Heart left ventricle (tissue), 16 donors: ENCODE results near the gene DDX10. TPM values are rescaled to one million over a fixed set of nuclear protein-coding genes. Genes with fewer than 3 reads are reported as not detected.

Experiments
- ATAC-seq, 4 donors: fragments of 200-7000 bp; cut with Tn5 transposase; one replicate each; pipeline ENCODE4 v1.9.1; 2020 to 2022; ENCODE audit warnings: moderate library complexity in 4 of 4, mild to moderate bottlenecking in 3 of 4, moderate number of reproducible peaks in 1 of 4
- DNase-seq, 5 donors: peaks; one replicate each; pipeline ENCODE4 v3.0.0-alpha.2; 2020
- H3K27ac ChIP-seq, 12 donors: fragments of 200-600 bp; sonication (generic) in 4 of 12; one replicate each; pipeline versions ENCODE4 v1.5.0 to v1.8.0; 2016 to 2022; ENCODE audit warnings: mild to moderate bottlenecking in 2 of 12
- H3K27me3 ChIP-seq, 9 donors: fragments of 200-600 bp; sonication (generic) in 2 of 9; one replicate each; pipeline versions ENCODE4 v1.5.1 to v1.8.0; 2016 to 2022; ENCODE audit warnings: mild to moderate bottlenecking in 3 of 9
- H3K36me3 ChIP-seq, 9 donors: fragments of 200-600 bp; sonication (generic) in 2 of 9; one replicate each; pipeline versions ENCODE4 v1.5.0 to v1.8.0; 2018 to 2022; ENCODE audit warnings: mild to moderate bottlenecking in 2 of 9
- H3K4me1 ChIP-seq, 12 donors: fragments of 200-600 bp; sonication (generic) in 4 of 12; one replicate each; pipeline versions ENCODE4 v1.5.0 to v1.8.0; 2016 to 2022; ENCODE audit warnings: mild to moderate bottlenecking in 3 of 12
- H3K4me3 ChIP-seq, 12 donors: fragments of 200-600 bp; sonication (generic) in 4 of 12; one replicate each; pipeline versions ENCODE4 v1.5.0 to v1.8.0; 2017 to 2022; ENCODE audit warnings: mild to moderate bottlenecking in 9 of 12, moderate library complexity in 4 of 12
- H3K9me3 ChIP-seq, 12 donors: fragments of 200-600 bp; sonication (generic) in 4 of 12; one replicate each; pipeline versions ENCODE4 v1.5.0 to v1.8.0; 2016 to 2022; ENCODE audit warnings: mild to moderate bottlenecking in 1 of 12
- CTCF ChIP-seq, 12 donors: fragments of 200-600 bp; sonication (generic) in 4 of 12; IDR thresholded peaks; one replicate each; pipeline versions ENCODE4 v1.5.0 to v1.8.0; 2018 to 2022; ENCODE audit warnings: antibody characterized with exemption in 12 of 12, mild to moderate bottlenecking in 5 of 12
- POLR2A ChIP-seq, 2 donors: fragments of 450-650 bp; IDR thresholded peaks; one replicate each; pipeline ENCODE4 v1.6.1; 2017; ENCODE audit warnings: antibody characterized with exemption in 2 of 2, mild to moderate bottlenecking in 2 of 2, moderate library complexity in 2 of 2
- WGBS, 4 donors: extraction: QIAGEN DNeasy Blood & Tissue Kit in 2 of 4; methylation state at CpG; one replicate each; pipeline versions ENCODE4 v1.1.5 to v1.1.7; 2013 to 2018; 5-methylcytosine and 5-hydroxymethylcytosine counted together
- intact Hi-C, 10 donors: fragments of 100-400 bp; cut with DNase I; formaldehyde crosslinking; loops; one replicate each; pipeline versions ENCODE4 v1.11.1 to v1.14.2; 2022
- polyA plus RNA-seq, 2 donors: library from polyadenylated mRNA; stranded (reverse); fragments of 200-250 nt; gene quantifications; one replicate each; pipeline ENCODE4 v1.2.3, GENCODE V29; 2013
- total RNA-seq, 9 donors: library from RNA; depleted of rRNA in 2 of 9; stranded (reverse); fragments of >200 nt in 2 of 9; fragmentation: NEBNext Ultra II Directional in 3 of 9; extraction: Animal tissue kit (Norgen Biotek cat#: 25700) in 3 of 9; gene quantifications; one replicate each; pipeline versions ENCODE4 v1.1.0 to v1.2.4, GENCODE V29; 2016 to 2023
- donor health status: ischemic (EF 13 %, LVEDD 7.1; RV severe dilation, severe dysfunction).
- donor health status: healthy with polysubstance abuse.
- donor health status: DM: no; HTN: yes; CAD: no.
- donor health status: DM: no; HTN: no; CAD: no.
- donor health status: ischemic (EF 25% LVEDD 6.9; RV normal size, moderate dysfunction).
- donor health status: ischemic (EF 25% LVEDD 5.7; RV mildly dilated, moderate dysfunction).
- donor health status: healthy.
- donor health status: DM: yes; HTN: yes; CAD: no.
- donor health status: ischemic (EF 35%, LVEDD 5.7; RV mildly dilated, moderate dysfunction).
- donor health status: nonischemic (EF 11% LVEDD 7.7; RV severe dilation, severe dysfunction).
- donor health status: DM: yes; HTN: yes; CAD: no.
- donor health status: PGD.
- donor health status: ischemic (EF 29% LVEDD 5.4; RV normal size, mild dysfunction).
- donor health status: nonischemic (EF 23%, LVEDD 6.1; RV moderate dilation, normal function).

The DDX10 gene
- total and polyA plus RNA-seq, 11 donors, result 8.3 to 17.2 (median 12.1) TPM

GRCh38 chr11:108802492-108802891, 137.6 kb downstream of the DDX10 start:
- WGBS, 4 donors, result 94 to 100% (median 96%) methylated on average over 1 of the region's 1 CpG
- intact Hi-C loops, result no loop called here
- ATAC-seq (no peak), DNase-seq (no peak)
- H3K27me3 ChIP-seq, result no peaks in the 10 kb centered on the region
- H3K27ac ChIP-seq, result no peak overlapping the region
- H3K9me3 ChIP-seq, result no peaks in the 10 kb centered on the region
- no peak overlapping the region for H3K4me3 ChIP-seq
- TF ChIP-seq POLR2A (IDR thresholded peaks at IDR 0.05) (no peak), CTCF (IDR thresholded peaks at IDR 0.05) (no peak)
- peaks cover 0 to 17% (median 0%) of the 10 kb centered on the region in 12 donors for H3K4me1 ChIP-seq
- no peaks in the 10 kb centered on the region for H3K36me3 ChIP-seq

GRCh38 chr11:108803776-108804175, 138.9 kb downstream of the DDX10 start:
- intact Hi-C loops, result no loop called here
- no peaks in the 10 kb centered on the region for H3K36me3 ChIP-seq
- 59 to 80% (median 62%) methylated on average over 1 of the region's 1 CpG for WGBS, 4 donors

GRCh38 chr11:108804511-108804910, 139.6 kb downstream of the DDX10 start:
- DNase-seq (no peak), ATAC-seq (no peak)
- H3K4me3 ChIP-seq, result no peak overlapping the region
- 62 to 76% (median 73%) methylated on average over 2 of the region's 2 CpGs for WGBS, 4 donors
- TF ChIP-seq CTCF (IDR thresholded peaks at IDR 0.05) (no peak), POLR2A (IDR thresholded peaks at IDR 0.05) (no peak)
- H3K36me3 ChIP-seq, result no peaks in the 10 kb centered on the region
- H3K9me3 ChIP-seq, result no peaks in the 10 kb centered on the region
- intact Hi-C loops, result no loop called here
- no peak overlapping the region for H3K27ac ChIP-seq
- H3K27me3 ChIP-seq, result no peaks in the 10 kb centered on the region
- H3K4me1 ChIP-seq, result peaks cover 0 to 17% (median 0%) of the 10 kb centered on the region in 12 donors

More at GRCh38 chr11:108803776-108804175, 138.9 kb downstream of the DDX10 start:
- TF ChIP-seq CTCF (IDR thresholded peaks at IDR 0.05), result no peak
- TF ChIP-seq POLR2A (IDR thresholded peaks at IDR 0.05), result no peak
- Histone ChIP-seq H3K27ac (no peak overlapping the region), H3K27me3 (no peaks in the 10 kb centered on the region), H3K9me3 (no peaks in the 10 kb centered on the region), H3K4me3 (no peak overlapping the region), H3K4me1 (peaks cover 0 to 17% (median 0%) of the 10 kb centered on the region in 12 donors)
- DNase-seq (no peak), ATAC-seq (no peak)

- intact Hi-C loops, result no loop called here
- DNase-seq (no peak), ATAC-seq (no peak)
- WGBS, 4 donors, result 46 to 65% (median 61%) methylated on average over 2 of the region's 2 CpGs
- TF ChIP-seq POLR2A (IDR thresholded peaks at IDR 0.05) (no peak), CTCF (IDR thresholded peaks at IDR 0.05) (no peak)
- H3K9me3 ChIP-seq, result no peaks in the 10 kb centered on the region
- no peak overlapping the region for H3K27ac ChIP-seq
- H3K4me1 ChIP-seq, result peaks cover 0 to 17% (median 0%) of the 10 kb centered on the region in 12 donors
- H3K36me3 ChIP-seq, result no peaks in the 10 kb centered on the region
- no peak overlapping the region for H3K4me3 ChIP-seq
- H3K27me3 ChIP-seq, result no peaks in the 10 kb centered on the region
Measured at GRCh38 chr11:108805030-108805429, 140.2 kb downstream of the DDX10 start.
